Gastrocnemius medialis (tissue), 4 donors: ENCODE measurements around the gene ARF1.

Experiments
- CTCF ChIP-seq, 5 experiments: fragments of 450-650 bp in 3 of 5; fragments of 200-600 bp in 2 of 5; sonication (generic) in 2 of 5; IDR thresholded peaks in 4 of 5; conservative IDR thresholded peaks in 1 of 5; 1 replicate in 4 of 5; 2 replicates in 1 of 5; pipeline ENCODE4 v1.5.1; 2016 to 2019; ENCODE audit warnings: antibody characterized with exemption in 5 of 5, mild to moderate bottlenecking in 3 of 5, moderate library complexity in 3 of 5
- POLR2A ChIP-seq, 2 donors: fragments of 450-650 bp; IDR thresholded peaks; one replicate each; pipeline ENCODE4 v1.6.1; 2017; ENCODE audit warnings: antibody characterized with exemption in 2 of 2, mild to moderate bottlenecking in 2 of 2, moderate library complexity in 2 of 2

GRCh38 chr1:228101614-228101993 is 19.1 kb downstream of the ARF1 start:
- TF ChIP-seq CTCF (IDR thresholded peaks at IDR 0.05 in 4 of 5, conservative IDR thresholded peaks at IDR 0.05 in 1 of 5): no peak
- TF ChIP-seq POLR2A (IDR thresholded peaks at IDR 0.05): no peak
